Bronchial epithelial cell (primary cell): ENCODE data around the gene CRACDL. TPM values are rescaled to one million over a fixed set of nuclear protein-coding genes. Genes with fewer than 3 reads are reported as not detected.

Experiments
- DNase-seq: peaks from one replicate; pipeline ENCODE4 v3.0.0-alpha.2; 2010; ENCODE audit warnings: low read depth
- FAIRE-seq: peaks from 2 replicates; lab custom pipeline; 2011; peaks lifted over from hg19 to GRCh38; lab: Jason Lieb, UNC
- H3K27me3 ChIP-seq: 2 replicates; pipeline ENCODE4 v1.5.1; 2011; ENCODE audit warnings: low read length; ENCODE audit not compliant: control insufficient read depth, insufficient read depth
- H3K36me3 ChIP-seq: 2 replicates; pipeline ENCODE4 v1.5.1; 2011; ENCODE audit warnings: low read length; ENCODE audit not compliant: control insufficient read depth, insufficient read depth
- H3K4me3 ChIP-seq: 2 replicates; pipeline ENCODE4 v1.5.1; 2011; ENCODE audit warnings: mild to moderate bottlenecking, low read depth, low read length, control low read depth
- CTCF ChIP-seq: IDR thresholded peaks from 2 replicates; pipeline ENCODE4 v1.5.1; 2011; ENCODE audit warnings: mild to moderate bottlenecking, moderate library complexity, low read length, control low read depth, inconsistent platforms; ENCODE audit not compliant: insufficient read depth, severe bottlenecking
- total RNA-seq: library from RNA; depleted of rRNA; stranded (reverse); fragments of >200 nt; gene quantifications from 2 replicates; pipeline ENCODE4 v1.2.1, GENCODE V29; 2014

CRACDL gene
- total RNA-seq, 1 donor from 2014 or later, result 0.26 TPM

- Histone ChIP-seq H3K36me3 (no peaks in the 10 kb centered on the region), H3K4me3 (no peak overlapping the region), H3K27me3 (no peaks in the 10 kb centered on the region)
- FAIRE-seq (no peak), DNase-seq (peak; percentile 26)
- no peak for TF ChIP-seq CTCF
These were observed 187.0 kb downstream of the CRACDL start for GRCh38 chr2:98749066-98749450.

GRCh38 chr2:98748292-98749065, 187.5 kb downstream of the CRACDL start:
- DNase-seq (no peak), FAIRE-seq (no peak)

GRCh38 chr2:98747888-98748287, 188.1 kb downstream of the CRACDL start:
- FAIRE-seq (no peak), DNase-seq (no peak)
- no peaks in the 10 kb centered on the region for H3K27me3 ChIP-seq
- H3K4me3 ChIP-seq, result no peak overlapping the region
- no peak for TF ChIP-seq CTCF
- H3K36me3 ChIP-seq, result no peaks in the 10 kb centered on the region

More at GRCh38 chr2:98748292-98749065, 187.5 kb downstream of the CRACDL start:
- no peak for TF ChIP-seq CTCF
- H3K36me3 ChIP-seq, result no peaks in the 10 kb centered on the region
- no peaks in the 10 kb centered on the region for H3K27me3 ChIP-seq
- H3K4me3 ChIP-seq, result no peak overlapping the region

GRCh38 chr2:98746426-98746825, 189.6 kb downstream of the CRACDL start:
- no peak for FAIRE-seq
- no peak for TF ChIP-seq CTCF

GRCh38 chr2:98744595-98744994, 191.4 kb downstream of the CRACDL start:
- no peak for TF ChIP-seq CTCF
- FAIRE-seq (no peak), DNase-seq (no peak)
- Histone ChIP-seq H3K27me3 (no peaks in the 10 kb centered on the region), H3K4me3 (no peak overlapping the region), H3K36me3 (no peaks in the 10 kb centered on the region)

More at GRCh38 chr2:98746426-98746825, 189.6 kb downstream of the CRACDL start:
- DNase-seq, result no peak
- Histone ChIP-seq H3K4me3 (no peak overlapping the region), H3K36me3 (no peaks in the 10 kb centered on the region), H3K27me3 (no peaks in the 10 kb centered on the region)

Other genes starting within 250 kb of the CRACDL start
- gene MGAT4A, start 205.1 kb downstream of the CRACDL start, total RNA-seq, result 3.9 and 6.0 TPM in 2 replicates
- gene C2orf15, start 205.5 kb upstream of the CRACDL start, total RNA-seq, result 0.90 and 1.1 TPM in 2 replicates
- gene TSGA10, start 218.7 kb upstream of the CRACDL start, total RNA-seq, result 3.4 and 8.4 TPM in 2 replicates
- 4.2 and 4.5 TPM in 2 replicates for gene LIPT1, start 218.7 kb upstream of the CRACDL start, total RNA-seq
- 17.9 and 32.0 TPM in 2 replicates for gene MITD1, start 244.8 kb upstream of the CRACDL start, total RNA-seq
- 21.5 and 22.6 TPM in 2 replicates for gene MRPL30, start 245.0 kb upstream of the CRACDL start, total RNA-seq